Mucosa of descending colon (tissue), 3 donors: ENCODE measurements around the gene LRRC1. TPM values are rescaled to one million over a fixed set of nuclear protein-coding genes. Genes with fewer than 3 reads are reported as not detected.

Source experiments
- ATAC-seq: fragments of 200-7000 bp; cut with Tn5 transposase; one replicate; pipeline ENCODE4 v1.9.1; 2020; ENCODE audit warnings: mild to moderate bottlenecking, moderate library complexity
- DNase-seq, 3 donors: peaks; one replicate each; pipeline ENCODE4 v3.0.0-alpha.2; 2020
- H3K36me3 ChIP-seq: fragments of 200-600 bp; one replicate; pipeline ENCODE4 v1.8.0; 2021; ENCODE audit warnings: low read depth, mild to moderate bottlenecking
- H3K4me1 ChIP-seq: fragments of 200-600 bp; one replicate; pipeline ENCODE4 v1.8.0; 2021; ENCODE audit warnings: low read depth, mild to moderate bottlenecking
- H3K4me3 ChIP-seq: fragments of 200-600 bp; one replicate; pipeline ENCODE4 v1.8.0; 2021; ENCODE audit warnings: mild to moderate bottlenecking
- H3K9me3 ChIP-seq: fragments of 200-600 bp; one replicate; pipeline ENCODE4 v1.8.0; 2021; ENCODE audit warnings: mild to moderate bottlenecking
- intact Hi-C, 2 donors: fragments of 100-400 bp; cut with DNase I in 1 of 2; cut with micrococcal nuclease in 1 of 2; formaldehyde crosslinking; loops; one replicate each; pipeline versions ENCODE4 v1.11.0 to v1.11.1; 2022; cut with DNase I, micrococcal nuclease
- total RNA-seq, 3 donors: library from RNA; stranded (reverse); fragmentation: NEBNext Ultra II Directional in 2 of 3; extraction: Animal tissue kit (Norgen Biotek cat#: 25700) in 2 of 3; gene quantifications; one replicate each; pipeline versions ENCODE4 v1.2.1 to v1.2.4, GENCODE V29; 2021 to 2023
- TF ChIP-seq, protein P1 (sequence below): fragments of 200-600 bp; IDR thresholded peaks from one replicate; pipeline ENCODE4 v1.8.0; 2022; ENCODE audit warnings: antibody characterized with exemption, mild to moderate bottlenecking
- donor health status: DM: no; HTN: no; CAD: no; lungs with moderate emphysema.
- donor health status: DM: no; HTN: no; CAD: no.
- donor health status: DM: no; HTN: yes; CAD: no.

LRRC1 gene
- total RNA-seq, 3 donors from 2014 or later, result 57.7 to 105 (median 89.4) TPM

DNA sequence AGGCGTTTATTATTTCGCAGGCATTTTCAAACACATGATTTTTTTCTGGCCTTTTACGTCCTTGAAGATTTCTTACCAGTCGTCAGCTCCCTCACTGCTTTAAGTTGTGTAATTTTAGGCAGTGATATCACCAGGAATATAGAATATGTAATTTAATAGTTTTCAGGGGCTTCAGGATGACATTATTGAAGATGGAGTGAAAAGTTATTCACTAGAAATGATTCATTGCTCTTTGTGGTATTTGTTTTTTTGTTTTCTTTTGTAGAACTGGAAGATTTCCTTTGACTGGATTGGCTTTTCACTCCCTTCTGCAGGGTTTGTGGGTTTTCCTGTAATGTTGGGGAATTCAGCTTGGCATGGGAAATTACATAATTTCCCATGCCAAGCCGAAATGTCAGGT, 2.0 kb downstream of the LRRC1 start:
- DNase-seq (no peak), ATAC-seq (no peak)
- Histone ChIP-seq H3K4me1 (peaks cover 28% of the 10 kb centered on the region), H3K36me3 (no peaks in the 10 kb centered on the region), H3K9me3 (no peaks in the 10 kb centered on the region), H3K4me3 (no peak overlapping the region)
- TF ChIP-seq, protein P1, sequence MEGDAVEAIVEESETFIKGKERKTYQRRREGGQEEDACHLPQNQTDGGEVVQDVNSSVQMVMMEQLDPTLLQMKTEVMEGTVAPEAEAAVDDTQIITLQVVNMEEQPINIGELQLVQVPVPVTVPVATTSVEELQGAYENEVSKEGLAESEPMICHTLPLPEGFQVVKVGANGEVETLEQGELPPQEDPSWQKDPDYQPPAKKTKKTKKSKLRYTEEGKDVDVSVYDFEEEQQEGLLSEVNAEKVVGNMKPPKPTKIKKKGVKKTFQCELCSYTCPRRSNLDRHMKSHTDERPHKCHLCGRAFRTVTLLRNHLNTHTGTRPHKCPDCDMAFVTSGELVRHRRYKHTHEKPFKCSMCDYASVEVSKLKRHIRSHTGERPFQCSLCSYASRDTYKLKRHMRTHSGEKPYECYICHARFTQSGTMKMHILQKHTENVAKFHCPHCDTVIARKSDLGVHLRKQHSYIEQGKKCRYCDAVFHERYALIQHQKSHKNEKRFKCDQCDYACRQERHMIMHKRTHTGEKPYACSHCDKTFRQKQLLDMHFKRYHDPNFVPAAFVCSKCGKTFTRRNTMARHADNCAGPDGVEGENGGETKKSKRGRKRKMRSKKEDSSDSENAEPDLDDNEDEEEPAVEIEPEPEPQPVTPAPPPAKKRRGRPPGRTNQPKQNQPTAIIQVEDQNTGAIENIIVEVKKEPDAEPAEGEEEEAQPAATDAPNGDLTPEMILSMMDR, result no peak
- intact Hi-C loops, result loop anchor here in 1 of 2 donors (10.0 kb wide), 1 partner anchor 158 kb away; no protein-coding TSS in a partner anchor

DNA sequence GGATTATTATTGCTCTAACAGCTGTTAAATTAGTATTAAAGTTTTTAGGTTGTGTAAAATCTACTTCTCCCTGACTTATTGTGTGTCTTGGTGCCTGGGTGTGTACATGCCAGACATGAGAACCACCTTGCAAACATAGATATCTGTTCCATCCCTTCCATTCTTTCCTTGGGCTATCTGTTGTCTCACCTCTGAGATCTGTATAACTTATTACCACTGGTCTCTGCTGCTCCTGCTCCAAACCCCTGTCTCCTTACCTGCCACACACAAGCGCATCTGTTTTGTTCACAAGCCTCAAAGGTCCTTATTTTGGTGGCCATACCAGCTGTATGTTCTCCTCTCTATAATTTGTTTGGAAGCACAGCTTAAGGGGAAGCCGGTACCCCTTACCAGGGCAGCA, 2.5 kb downstream of the LRRC1 start:
- H3K4me3 ChIP-seq, result no peak overlapping the region
- intact Hi-C loops, result loop anchor here in 1 of 2 donors (10.0 kb wide), 1 partner anchor 157 kb away; no protein-coding TSS in a partner anchor
- DNase-seq, result no peak
- TF ChIP-seq, protein P1, result no peak
- no peaks in the 10 kb centered on the region for H3K9me3 ChIP-seq
- ATAC-seq, result no peak
- H3K36me3 ChIP-seq, result no peaks in the 10 kb centered on the region
- H3K4me1 ChIP-seq, result peaks cover 28% of the 10 kb centered on the region

DNA sequence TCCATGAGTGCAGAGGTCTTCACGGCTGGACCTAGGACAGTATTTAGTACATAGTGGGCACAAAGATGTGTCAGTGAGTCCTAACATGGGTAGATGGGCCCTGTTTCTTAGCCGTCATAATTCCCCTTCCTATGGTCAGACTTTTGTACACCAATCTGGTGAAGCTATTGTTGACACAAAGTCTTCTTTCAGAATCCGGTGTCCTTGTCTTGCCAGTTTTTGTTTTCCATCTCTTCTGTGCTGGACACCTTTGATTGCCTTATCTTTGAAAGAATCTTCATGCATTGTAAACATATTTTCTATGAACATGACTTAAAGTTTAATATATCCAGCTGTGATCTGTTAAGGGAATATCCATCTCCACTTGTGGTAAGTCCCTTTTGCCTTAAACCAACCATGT, 4.5 kb downstream of the LRRC1 start:
- no peaks in the 10 kb centered on the region for H3K36me3 ChIP-seq
- TF ChIP-seq, protein P1, result no peak
- H3K4me3 ChIP-seq, result no peak overlapping the region
- intact Hi-C loops, result loop anchor here in 1 of 2 donors (10.0 kb wide), 1 partner anchor 155 kb away; no protein-coding TSS in a partner anchor
- ATAC-seq, result no peak
- H3K4me1 ChIP-seq, result peaks cover 25% of the 10 kb centered on the region
- DNase-seq, result no peak
- no peaks in the 10 kb centered on the region for H3K9me3 ChIP-seq

DNA sequence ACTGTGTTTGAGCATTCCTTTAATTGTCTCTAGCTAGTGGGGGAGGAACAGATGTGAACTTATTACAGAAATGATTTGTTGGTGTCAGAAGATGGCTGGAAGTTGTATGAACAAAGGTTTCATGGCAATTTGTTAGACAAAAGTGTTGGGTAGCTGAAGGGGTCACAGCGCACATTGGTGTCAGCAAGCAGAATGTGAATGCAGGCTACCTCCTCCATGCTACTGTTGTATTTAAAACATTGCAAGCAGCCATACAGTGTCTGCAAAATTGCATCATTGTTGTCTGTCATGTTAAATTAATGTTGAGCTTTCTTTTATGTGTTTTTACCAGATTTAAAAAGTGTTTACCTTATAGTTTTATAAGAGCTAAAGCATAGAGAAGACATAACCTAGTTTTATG, 6.2 kb downstream of the LRRC1 start:
- no peak for DNase-seq
- no peak overlapping the region for H3K4me3 ChIP-seq
- ATAC-seq, result no peak
- no peaks in the 10 kb centered on the region for H3K9me3 ChIP-seq
- no peaks in the 10 kb centered on the region for H3K36me3 ChIP-seq
- intact Hi-C loops, result no loop called here
- TF ChIP-seq, protein P1, result no peak
- H3K4me1 ChIP-seq, result peaks cover 25% of the 10 kb centered on the region

DNA sequence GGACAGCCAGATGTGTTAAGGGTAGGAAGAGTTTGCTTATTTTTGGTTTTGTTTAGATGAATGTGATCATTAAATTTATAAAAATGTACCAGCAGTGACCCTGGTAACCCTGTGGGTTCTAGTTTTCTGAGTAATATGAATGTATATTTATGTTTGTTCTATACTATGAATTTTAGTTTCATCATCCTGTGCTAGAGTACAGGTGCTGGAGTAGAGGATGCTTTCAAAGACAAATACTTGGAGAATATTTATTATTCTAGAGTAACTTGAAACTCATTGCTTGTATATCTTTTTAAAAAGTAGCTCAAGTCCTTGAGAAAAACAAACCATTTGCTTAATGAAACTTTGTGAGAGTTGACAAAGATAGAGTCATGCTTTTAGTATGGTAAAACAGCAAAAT, 7.8 kb downstream of the LRRC1 start:
- Histone ChIP-seq H3K4me1 (peaks cover 25% of the 10 kb centered on the region), H3K9me3 (no peaks in the 10 kb centered on the region), H3K36me3 (no peaks in the 10 kb centered on the region), H3K4me3 (no peak overlapping the region)
- intact Hi-C loops, result no loop called here
- DNase-seq (no peak), ATAC-seq (no peak)
- TF ChIP-seq, protein P1, result no peak
